ENCODE data around the gene PDE9A. TPM values are rescaled to one million over a fixed set of nuclear protein-coding genes. Genes with fewer than 3 reads are reported as not detected.

The PDE9A gene
- total RNA-seq, 1 donor from 2014 or later = 58.7 TPM

DNA sequence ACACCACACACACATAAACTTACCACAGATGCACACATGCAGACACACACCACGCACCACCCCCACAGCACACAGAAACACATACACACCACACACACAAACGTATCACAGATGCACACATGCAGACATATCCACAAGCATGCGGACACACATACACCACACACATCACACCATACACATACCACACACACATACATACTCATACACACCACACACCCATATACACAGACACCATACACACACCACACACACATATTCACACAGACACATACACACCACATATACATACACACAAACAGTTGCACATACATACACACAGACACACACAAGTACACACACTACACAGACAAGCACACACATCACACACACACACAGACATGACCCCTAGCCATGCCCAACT lies 37.5 kb upstream of the PDE9A start:
- no peak overlapping the region for H3K27ac Mint-ChIP-seq (ENCODE audit: unreplicated experiment)
- H3K27me3 Mint-ChIP-seq (ENCODE audit: unreplicated experiment) = no peaks in the 10 kb centered on the region
- no peak for TF ChIP-seq CTCF (IDR thresholded peaks at IDR 0.05; ENCODE audit: partially characterized antibody, unreplicated experiment)
- no peak overlapping the region for H3K4me3 Mint-ChIP-seq (ENCODE audit: unreplicated experiment)
- H3K36me3 Mint-ChIP-seq (ENCODE audit: unreplicated experiment) = no peaks in the 10 kb centered on the region
- H3K4me1 Mint-ChIP-seq (ENCODE audit: low read depth, unreplicated experiment) = no peaks in the 10 kb centered on the region
- DNase-seq = no peak
- H3K9me3 Mint-ChIP-seq (ENCODE audit: unreplicated experiment) = no peaks in the 10 kb centered on the region

DNA sequence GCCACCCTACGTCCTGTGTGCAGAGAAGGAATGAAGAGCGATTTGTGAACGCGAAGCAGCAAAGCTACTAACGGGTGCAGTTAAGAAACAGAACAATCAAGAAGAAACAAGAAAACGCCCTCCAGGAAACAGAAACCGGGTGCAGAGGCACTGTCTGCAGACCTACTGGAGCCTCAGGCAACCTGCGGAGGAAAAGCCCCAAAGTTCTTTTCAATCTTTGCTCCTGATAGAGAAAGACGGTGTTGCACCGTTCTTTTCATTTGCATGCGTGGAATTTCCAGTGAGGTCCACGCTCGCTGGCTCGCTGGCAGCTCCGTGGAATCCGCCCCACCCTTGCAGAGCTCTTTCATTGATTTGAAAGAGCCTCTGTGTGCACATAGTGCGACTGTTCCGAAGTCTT lies 37.0 kb upstream of the PDE9A start:
- Mint-ChIP-seq H3K4me1 (ENCODE audit: low read depth, unreplicated experiment) (no peaks in the 10 kb centered on the region), H3K9me3 (ENCODE audit: unreplicated experiment) (no peaks in the 10 kb centered on the region), H3K27me3 (ENCODE audit: unreplicated experiment) (no peaks in the 10 kb centered on the region), H3K4me3 (ENCODE audit: unreplicated experiment) (no peak overlapping the region), H3K27ac (ENCODE audit: unreplicated experiment) (no peak overlapping the region), H3K36me3 (ENCODE audit: unreplicated experiment) (no peaks in the 10 kb centered on the region)
- no peak for TF ChIP-seq CTCF (IDR thresholded peaks at IDR 0.05; ENCODE audit: partially characterized antibody, unreplicated experiment)
- DNase-seq = no peak

DNA sequence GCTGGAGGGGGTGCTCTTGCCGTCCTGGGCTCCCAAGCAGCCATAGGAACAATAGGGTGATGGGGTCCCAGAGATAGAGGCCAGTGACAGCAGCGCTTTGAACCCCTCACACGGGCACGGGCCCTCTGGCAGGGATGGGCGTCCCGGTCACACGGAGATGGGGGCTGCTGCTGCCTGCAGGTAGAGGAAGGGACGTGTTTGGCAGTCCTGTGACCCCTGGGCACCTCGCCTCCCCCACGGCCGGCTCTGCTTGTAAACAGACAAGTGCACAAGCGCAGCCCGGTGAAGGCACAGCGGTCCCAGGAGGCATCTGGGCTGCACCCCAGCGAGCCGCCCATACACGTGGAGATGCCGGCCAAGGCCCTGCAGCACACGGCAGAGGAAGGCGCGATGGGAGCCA lies 36.5 kb upstream of the PDE9A start:
- no peak for TF ChIP-seq CTCF (IDR thresholded peaks at IDR 0.05; ENCODE audit: partially characterized antibody, unreplicated experiment)
- Mint-ChIP-seq H3K27me3 (ENCODE audit: unreplicated experiment) (no peaks in the 10 kb centered on the region), H3K4me1 (ENCODE audit: low read depth, unreplicated experiment) (peaks cover 1% of the 10 kb centered on the region), H3K27ac (ENCODE audit: unreplicated experiment) (no peak overlapping the region), H3K9me3 (ENCODE audit: unreplicated experiment) (peaks cover 1% of the 10 kb centered on the region), H3K36me3 (ENCODE audit: unreplicated experiment) (no peaks in the 10 kb centered on the region), H3K4me3 (ENCODE audit: unreplicated experiment) (no peak overlapping the region)
- DNase-seq = no peak

DNA sequence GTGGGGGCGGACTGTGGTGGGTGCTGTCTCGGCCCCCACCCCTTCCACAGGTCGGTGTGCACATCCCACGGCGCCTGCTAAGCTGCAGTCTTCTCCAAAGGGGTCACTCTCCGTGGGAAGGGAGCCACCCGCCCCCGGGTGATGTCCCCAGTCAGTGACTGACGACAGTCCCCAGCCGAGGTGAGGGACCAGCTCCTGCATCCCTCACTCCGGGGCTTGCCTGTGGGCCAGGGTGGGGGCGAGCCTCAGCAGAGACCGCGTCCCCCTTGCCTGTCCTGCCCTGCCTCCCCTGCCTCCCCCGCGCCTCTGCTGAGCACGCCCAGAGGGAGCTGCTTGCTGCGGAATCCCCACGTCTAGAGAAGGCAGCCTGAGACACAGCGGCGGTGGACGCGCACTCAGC lies 35.9 kb upstream of the PDE9A start:
- no peak for DNase-seq
- no peak overlapping the region for H3K27ac Mint-ChIP-seq (ENCODE audit: unreplicated experiment)
- no peak for TF ChIP-seq CTCF (IDR thresholded peaks at IDR 0.05; ENCODE audit: partially characterized antibody, unreplicated experiment)
- peaks cover 2% of the 10 kb centered on the region for H3K9me3 Mint-ChIP-seq (ENCODE audit: unreplicated experiment)
- no peak overlapping the region for H3K4me3 Mint-ChIP-seq (ENCODE audit: unreplicated experiment)
- H3K4me1 Mint-ChIP-seq (ENCODE audit: low read depth, unreplicated experiment) = peaks cover 3% of the 10 kb centered on the region
- no peaks in the 10 kb centered on the region for H3K36me3 Mint-ChIP-seq (ENCODE audit: unreplicated experiment)
- H3K27me3 Mint-ChIP-seq (ENCODE audit: unreplicated experiment) = no peaks in the 10 kb centered on the region

- peaks cover 2% of the 10 kb centered on the region for H3K9me3 Mint-ChIP-seq (ENCODE audit: unreplicated experiment)
- no peaks in the 10 kb centered on the region for H3K27me3 Mint-ChIP-seq (ENCODE audit: unreplicated experiment)
- no peaks in the 10 kb centered on the region for H3K36me3 Mint-ChIP-seq (ENCODE audit: unreplicated experiment)
- peaks cover 3% of the 10 kb centered on the region for H3K4me1 Mint-ChIP-seq (ENCODE audit: low read depth, unreplicated experiment)
- H3K27ac Mint-ChIP-seq (ENCODE audit: unreplicated experiment) = no peak overlapping the region
- TF ChIP-seq CTCF (IDR thresholded peaks at IDR 0.05; ENCODE audit: partially characterized antibody, unreplicated experiment) = no peak
- DNase-seq = no peak
- H3K4me3 Mint-ChIP-seq (ENCODE audit: unreplicated experiment) = no peak overlapping the region
Observed at GRCh38 chr21:42618707-42619102, 34.7 kb upstream of the PDE9A start.

Data from glutamatergic neuron (in vitro differentiated cells).